ENCODE data around the gene SPRN. TPM values are rescaled to one million over a fixed set of nuclear protein-coding genes. Genes with fewer than 3 reads are reported as not detected.
"Not testable (repeated sequence)": the region's sequence is repeated elsewhere in the genome, so short reads cannot be mapped to it uniquely, and the experiment has no call there.

SPRN gene
- total and polyA plus RNA-seq, 2 donors (not counting 1 experiment from before 2014, with no cell fraction given) = not detected

DNA sequence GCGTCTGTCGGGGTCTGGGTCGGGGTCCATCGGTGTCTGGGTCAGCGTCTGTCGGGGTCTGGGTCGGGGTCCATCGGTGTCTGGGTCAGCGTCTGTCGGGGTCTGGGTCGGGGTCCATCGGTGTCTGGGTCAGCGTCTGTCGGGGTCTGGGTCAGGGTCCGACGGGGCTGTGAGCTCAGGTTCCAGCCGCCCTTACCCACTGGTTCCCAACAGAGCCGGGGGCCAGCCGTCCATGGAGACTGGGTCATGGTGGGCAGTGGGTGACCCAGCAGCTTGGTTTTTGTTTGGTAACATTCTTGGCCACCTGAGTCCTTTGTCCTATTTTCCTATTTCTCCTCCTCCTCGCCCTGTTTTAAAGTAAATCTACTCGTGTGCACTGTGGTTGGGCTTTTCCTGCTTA lies 16.9 kb upstream of the SPRN start:
- H3K4me1 ChIP-seq (ENCODE audit: control insufficient read depth in 2 of 2, insufficient read depth in 2 of 2, low read length in 2 of 2); DNase-seq; H3K4me3 ChIP-seq (ENCODE audit: control extremely low read depth in 1 of 5, extremely low read depth in 1 of 5, insufficient read depth in 1 of 5, low read depth in 2 of 5, low read length in 4 of 5); H3K27me3 ChIP-seq (replicated peaks in 1 of 4; ENCODE audit: control extremely low read depth in 1 of 4, control insufficient read depth in 3 of 4, insufficient read depth in 4 of 4, low read length in 3 of 4); CTCF ChIA-PET; H3K27ac ChIP-seq (ENCODE audit: low read length in 2 of 2); H2AFZ ChIP-seq (ENCODE audit: insufficient read depth, low read depth, low read length, poor library complexity, severe bottlenecking); H3K36me3 ChIP-seq (replicated peaks in 1 of 2; ENCODE audit: control extremely low read depth in 1 of 2, control insufficient read depth in 1 of 2, extremely low read depth in 1 of 2, insufficient read depth in 2 of 2, low read length in 1 of 2); H3K9me3 Mint-ChIP-seq (ENCODE audit: insufficient read depth); H3K27ac Mint-ChIP-seq; H3K4me3 Mint-ChIP-seq; H3K9ac ChIP-seq (ENCODE audit: low read length); POLR2A ChIA-PET; ATAC-seq (ENCODE audit: low read depth); H4K20me1 ChIP-seq (ENCODE audit: control insufficient read depth, insufficient read depth, low read length, poor library complexity, severe bottlenecking); H3K4me1 Mint-ChIP-seq; H3K79me2 ChIP-seq (ENCODE audit: control insufficient read depth, insufficient read depth, low read length); intact Hi-C loops (cut with micrococcal nuclease); H3K27me3 Mint-ChIP-seq; H3K4me2 ChIP-seq (replicated peaks; ENCODE audit: low read depth, low read length, poor library complexity, severe bottlenecking): not testable (repeated sequence)
- peaks cover 0 to 24% (median 0%) of the 10 kb centered on the region in 3 donors for H3K9me3 ChIP-seq (ENCODE audit: control extremely low read depth in 1 of 3, control insufficient read depth in 2 of 3, insufficient read depth in 1 of 3, low read length in 2 of 3)
- WGBS (ENCODE audit: insufficient coverage) = 94% methylated on average over 12 of the region's 21 CpGs

GRCh38 chr10:133440633-133441285 lies 16.3 kb upstream of the SPRN start:
- DNase-seq (no peak), ATAC-seq (ENCODE audit: low read depth) (no peak)
- H3K27me3 ChIP-seq (replicated peaks in 1 of 4; ENCODE audit: control extremely low read depth in 1 of 4, control insufficient read depth in 3 of 4, insufficient read depth in 4 of 4, low read length in 3 of 4) = peaks cover 0 to 2% (median 0%) of the 10 kb centered on the region in 4 experiments
- Mint-ChIP-seq H3K27ac (no peak overlapping the region), H3K27me3 (peaks cover 5% of the 10 kb centered on the region), H3K4me3 (no peak overlapping the region), H3K4me1 (peaks cover 5% of the 10 kb centered on the region), H3K9me3 (ENCODE audit: insufficient read depth) (no peaks in the 10 kb centered on the region)
- CTCF ChIA-PET = no interaction called here
- H3K9me3 ChIP-seq (ENCODE audit: control extremely low read depth in 1 of 3, control insufficient read depth in 2 of 3, insufficient read depth in 1 of 3, low read length in 2 of 3) = peaks cover 0 to 21% (median 0%) of the 10 kb centered on the region in 3 donors
- H3K9ac ChIP-seq (ENCODE audit: low read length) = no peak overlapping the region
- no peaks in the 10 kb centered on the region for H3K36me3 ChIP-seq (replicated peaks in 1 of 2; ENCODE audit: control extremely low read depth in 1 of 2, control insufficient read depth in 1 of 2, extremely low read depth in 1 of 2, insufficient read depth in 2 of 2, low read length in 1 of 2)
- H3K79me2 ChIP-seq (ENCODE audit: control insufficient read depth, insufficient read depth, low read length) = no peaks in the 10 kb centered on the region
- POLR2A ChIA-PET = no interaction called here
- no peak for TF ChIP-seq CTCF (IDR thresholded peaks at IDR 0.05)
- no peak for TF ChIP-seq EZH2 (IDR thresholded peaks at IDR 0.05; ENCODE audit: borderline replicate concordance, insufficient read depth, low read depth, low read length, poor library complexity, severe bottlenecking)
- no peak overlapping the region for H3K4me2 ChIP-seq (replicated peaks; ENCODE audit: low read depth, low read length, poor library complexity, severe bottlenecking)
- intact Hi-C loops (cut with micrococcal nuclease) = no loop called here
- no peak overlapping the region for H3K27ac ChIP-seq (ENCODE audit: low read length in 2 of 2)
- H4K20me1 ChIP-seq (ENCODE audit: control insufficient read depth, insufficient read depth, low read length, poor library complexity, severe bottlenecking) = no peaks in the 10 kb centered on the region
- 95% methylated on average over 14 of the region's 18 CpGs for WGBS (ENCODE audit: insufficient coverage)
- H3K4me3 ChIP-seq (ENCODE audit: control extremely low read depth in 1 of 5, extremely low read depth in 1 of 5, insufficient read depth in 1 of 5, low read depth in 2 of 5, low read length in 4 of 5) = no peak overlapping the region
- peaks cover 0 to 7% of the 10 kb centered on the region in 2 donors for H3K4me1 ChIP-seq (ENCODE audit: control insufficient read depth in 2 of 2, insufficient read depth in 2 of 2, low read length in 2 of 2)
- H2AFZ ChIP-seq (ENCODE audit: insufficient read depth, low read depth, low read length, poor library complexity, severe bottlenecking) = no peak overlapping the region
